ENCODE results near the gene ATP1A3. TPM values are rescaled to one million over a fixed set of nuclear protein-coding genes. Genes with fewer than 3 reads are reported as not detected.

Gene ATP1A3
- total RNA-seq, 1 experiment from 2014 or later = 8.5 TPM

DNA sequence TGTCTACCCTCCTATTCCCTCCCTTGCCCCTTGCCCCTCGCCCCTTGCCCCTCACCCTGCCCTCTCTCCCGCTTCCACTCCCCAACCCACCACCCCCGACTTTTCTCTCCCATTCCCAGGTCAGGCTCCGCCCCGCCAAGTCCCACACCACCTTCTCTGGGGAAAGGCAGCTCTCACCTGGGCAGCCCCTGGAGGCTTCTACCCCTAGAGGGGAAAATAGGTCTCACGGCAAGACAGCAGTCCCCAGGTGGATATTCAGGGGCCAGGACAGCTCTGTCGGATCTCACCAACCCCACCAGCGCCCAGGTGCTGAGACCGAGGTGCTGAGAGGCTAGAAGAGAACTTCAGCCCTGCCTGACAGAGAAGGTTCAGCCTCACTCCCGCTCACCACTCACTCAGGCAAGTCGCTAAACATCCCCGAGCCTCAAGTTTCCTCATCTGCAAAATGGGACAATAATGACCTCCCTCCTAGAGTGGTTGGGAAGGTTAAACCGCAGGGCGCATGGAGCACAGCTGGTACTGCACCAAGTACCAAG, 64.4 kb downstream of the ATP1A3 start:
- no peak overlapping the region for H3K27ac ChIP-seq (ENCODE audit: low read depth, low read length, poor library complexity, severe bottlenecking)
- H3K36me3 ChIP-seq (ENCODE audit: insufficient read depth, low read length, poor library complexity, severe bottlenecking) = no peaks in the 10 kb centered on the region
- H3K4me3 ChIP-seq (ENCODE audit: low read depth, low read length, poor library complexity, severe bottlenecking) = no peak overlapping the region
- H3K4me1 ChIP-seq (ENCODE audit: insufficient read depth, low read length, poor library complexity, severe bottlenecking) = peaks cover 51% of the 10 kb centered on the region
- no TSS peak for BruUV-seq (replicated peaks)
- ChIA-PET POLR2A (ENCODE audit: low non-redundant PET) (no interaction called here), CTCF (no interaction called here)
- no peaks in the 10 kb centered on the region for H3K9me3 ChIP-seq (ENCODE audit: low read depth, low read length, poor library complexity, severe bottlenecking)
- TF ChIP-seq CTCF (conservative IDR thresholded peaks at IDR 0.05; ENCODE audit: low read depth, low read length) (no peak), EZH2 (IDR thresholded peaks at IDR 0.05; ENCODE audit: borderline replicate concordance, low read depth, low read length, poor library complexity, severe bottlenecking) (no peak)
- H3K27me3 ChIP-seq (replicated peaks; ENCODE audit: insufficient read depth, low read depth, low read length, poor library complexity) = no peaks in the 10 kb centered on the region
- no peak for DNase-seq (ENCODE audit: low spot score)
- intact Hi-C loops (cut with micrococcal nuclease; ENCODE audit: unreplicated experiment) = loop anchor here (5.0 kb wide), 1 partner anchor 47 kb away; the partner anchor contains the start of gene ARHGEF1

GRCh38 chr19:41928754-41929535, 65.1 kb downstream of the ATP1A3 start:
- intact Hi-C loops (cut with micrococcal nuclease; ENCODE audit: unreplicated experiment) = no loop called here

DNA sequence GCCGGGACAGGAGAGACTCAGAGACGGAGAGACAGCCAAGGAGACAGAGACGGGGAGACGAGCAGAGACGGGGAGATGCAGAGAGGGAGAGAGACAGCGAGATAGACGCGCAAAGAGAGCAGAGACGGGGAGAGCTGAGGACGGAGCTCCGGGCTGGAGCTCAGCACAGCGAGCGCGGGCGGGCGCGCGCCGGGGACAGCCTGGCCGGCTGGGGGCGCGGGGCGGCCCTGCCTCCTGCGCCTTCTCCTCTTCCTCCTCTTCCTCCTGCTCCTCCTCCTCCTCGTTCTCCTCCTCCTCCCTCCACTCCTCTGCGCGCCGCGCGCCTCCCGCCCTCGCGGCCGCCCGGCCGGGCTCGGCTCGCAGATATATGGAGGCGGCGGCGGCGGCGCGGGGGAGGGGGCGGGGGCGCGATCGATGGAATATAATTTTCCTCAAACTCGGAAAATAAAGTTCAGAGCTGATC, 65.8 kb downstream of the ATP1A3 start, which contains the start of gene ERFL:
Gene ERFL (minus strand): TSS at position 229 of the 463 bp plus-strand sequence. CDS start 15,530 bp downstream, outside the sequence.
- Histone ChIP-seq H3K4me1 (ENCODE audit: insufficient read depth, low read length, poor library complexity, severe bottlenecking) (peaks cover 41% of the 10 kb centered on the region), H3K9me3 (ENCODE audit: low read depth, low read length, poor library complexity, severe bottlenecking) (no peaks in the 10 kb centered on the region), H3K36me3 (ENCODE audit: insufficient read depth, low read length, poor library complexity, severe bottlenecking) (no peaks in the 10 kb centered on the region), H3K4me3 (ENCODE audit: low read depth, low read length, poor library complexity, severe bottlenecking) (peak within 1 kb of the TSS; percentile 63), H3K27ac (ENCODE audit: low read depth, low read length, poor library complexity, severe bottlenecking) (peak within 1 kb of the TSS; percentile 28), H3K27me3 (replicated peaks; ENCODE audit: insufficient read depth, low read depth, low read length, poor library complexity) (no peaks in the 10 kb centered on the region)
- BruUV-seq (replicated peaks) = no TSS peak
- no peak for DNase-seq (ENCODE audit: low spot score)
- intact Hi-C loops (cut with micrococcal nuclease; ENCODE audit: unreplicated experiment) = no loop called here
- TF ChIP-seq EZH2 (IDR thresholded peaks at IDR 0.05; ENCODE audit: borderline replicate concordance, low read depth, low read length, poor library complexity, severe bottlenecking) (no peak), CTCF (conservative IDR thresholded peaks at IDR 0.05; ENCODE audit: low read depth, low read length) (no peak)
- POLR2A ChIA-PET (ENCODE audit: low non-redundant PET) = no interaction called here
- CTCF ChIA-PET = no interaction called here

More at GRCh38 chr19:41928754-41929535, 65.1 kb downstream of the ATP1A3 start:
- TF ChIP-seq EZH2 (IDR thresholded peaks at IDR 0.05; ENCODE audit: borderline replicate concordance, low read depth, low read length, poor library complexity, severe bottlenecking) = no peak
- no peak for TF ChIP-seq CTCF (conservative IDR thresholded peaks at IDR 0.05; ENCODE audit: low read depth, low read length)
- Histone ChIP-seq H3K27me3 (replicated peaks; ENCODE audit: insufficient read depth, low read depth, low read length, poor library complexity) (no peaks in the 10 kb centered on the region), H3K36me3 (ENCODE audit: insufficient read depth, low read length, poor library complexity, severe bottlenecking) (no peaks in the 10 kb centered on the region), H3K9me3 (ENCODE audit: low read depth, low read length, poor library complexity, severe bottlenecking) (no peaks in the 10 kb centered on the region), H3K27ac (ENCODE audit: low read depth, low read length, poor library complexity, severe bottlenecking) (no peak overlapping the region), H3K4me3 (ENCODE audit: low read depth, low read length, poor library complexity, severe bottlenecking) (peak overlapping the region; percentile 63), H3K4me1 (ENCODE audit: insufficient read depth, low read length, poor library complexity, severe bottlenecking) (peaks cover 44% of the 10 kb centered on the region)
- CTCF ChIA-PET = no interaction called here
- DNase-seq (ENCODE audit: low spot score) = no peak
- POLR2A ChIA-PET (ENCODE audit: low non-redundant PET) = no interaction called here
- no TSS peak for BruUV-seq (replicated peaks)
